Prostate gland (tissue), 2 donors: Measurements from ENCODE around the gene SEMG2.

ENCODE experiments used
- POLR2AphosphoS5 ChIP-seq: sonication (generic); formaldehyde crosslinking; IDR thresholded peaks from one replicate; pipeline ENCODE4 v1.6.1; 2017; ENCODE audit warnings: antibody characterized with exemption
- TF ChIP-seq, protein P1 (sequence below), 4 experiments: fragments of 200-600 bp in 2 of 4; fragments of 450-650 bp in 2 of 4; sonication (generic) in 2 of 4; IDR thresholded peaks; 1 replicate in 3 of 4; 2 replicates in 1 of 4; pipeline ENCODE4 v1.5.1; 2016 to 2019; ENCODE audit warnings: antibody characterized with exemption in 4 of 4, mild to moderate bottlenecking in 2 of 4, moderate library complexity in 2 of 4

DNA sequence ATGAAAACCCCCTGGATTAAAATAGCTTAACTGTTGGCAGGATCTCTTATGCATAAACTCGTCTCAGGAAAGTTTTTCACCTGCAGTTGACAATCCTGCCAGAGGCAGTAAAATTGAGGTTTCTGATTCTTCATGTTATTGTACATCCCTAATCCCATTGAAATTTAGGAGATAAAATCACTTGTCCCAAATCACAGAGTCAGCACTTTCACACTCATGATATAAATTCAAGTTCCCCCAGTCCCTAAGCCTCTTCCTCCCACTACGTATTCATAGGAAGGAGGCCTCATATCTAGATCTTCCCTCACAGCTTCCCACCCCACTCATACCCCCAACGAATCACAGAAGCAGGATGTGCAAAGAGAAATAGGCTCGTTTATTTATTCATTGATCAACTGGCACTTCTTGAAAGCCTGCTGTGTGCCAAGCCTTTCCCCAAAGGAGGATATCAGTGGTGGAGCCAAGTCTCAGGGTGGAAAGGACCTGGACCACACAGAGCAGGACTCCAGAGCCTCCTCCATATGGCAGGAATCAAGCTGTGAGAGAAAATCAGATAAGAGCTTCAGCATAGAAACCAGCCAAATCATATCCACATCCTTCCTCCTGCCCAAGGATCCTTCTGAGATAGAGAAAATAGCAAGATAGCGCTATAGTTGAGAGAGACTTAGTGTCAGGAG, 30.8 kb downstream of the SEMG2 start:
- TF ChIP-seq, protein P1, sequence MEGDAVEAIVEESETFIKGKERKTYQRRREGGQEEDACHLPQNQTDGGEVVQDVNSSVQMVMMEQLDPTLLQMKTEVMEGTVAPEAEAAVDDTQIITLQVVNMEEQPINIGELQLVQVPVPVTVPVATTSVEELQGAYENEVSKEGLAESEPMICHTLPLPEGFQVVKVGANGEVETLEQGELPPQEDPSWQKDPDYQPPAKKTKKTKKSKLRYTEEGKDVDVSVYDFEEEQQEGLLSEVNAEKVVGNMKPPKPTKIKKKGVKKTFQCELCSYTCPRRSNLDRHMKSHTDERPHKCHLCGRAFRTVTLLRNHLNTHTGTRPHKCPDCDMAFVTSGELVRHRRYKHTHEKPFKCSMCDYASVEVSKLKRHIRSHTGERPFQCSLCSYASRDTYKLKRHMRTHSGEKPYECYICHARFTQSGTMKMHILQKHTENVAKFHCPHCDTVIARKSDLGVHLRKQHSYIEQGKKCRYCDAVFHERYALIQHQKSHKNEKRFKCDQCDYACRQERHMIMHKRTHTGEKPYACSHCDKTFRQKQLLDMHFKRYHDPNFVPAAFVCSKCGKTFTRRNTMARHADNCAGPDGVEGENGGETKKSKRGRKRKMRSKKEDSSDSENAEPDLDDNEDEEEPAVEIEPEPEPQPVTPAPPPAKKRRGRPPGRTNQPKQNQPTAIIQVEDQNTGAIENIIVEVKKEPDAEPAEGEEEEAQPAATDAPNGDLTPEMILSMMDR (IDR thresholded peaks at IDR 0.05), result no peak
- TF ChIP-seq POLR2AphosphoS5, result no peak
